LHCN-M2 (cell line): ENCODE results near the gene EPC1. TPM values are rescaled to one million over a fixed set of nuclear protein-coding genes. Genes with fewer than 3 reads are reported as not detected.
"Not testable (repeated sequence)": the region's sequence is repeated elsewhere in the genome, so short reads cannot be mapped to it uniquely, and the experiment has no call there.

Experiments used
- DNase-seq: peaks from one replicate; pipeline ENCODE4 v3.0.0-alpha.2; 2012; ENCODE audit warnings: low read depth
- polyA plus RNA-seq: library from polyadenylated mRNA; unstranded; fragments of >200 nt; gene quantifications from one replicate; pipeline ENCODE4 v1.2.1, GENCODE V29; 2012; ENCODE audit warnings: missing spikeins
- total RNA-seq: library from RNA; depleted of rRNA; stranded (reverse); fragments of >200 nt; gene quantifications from 2 replicates; pipeline ENCODE4 v1.2.3, GENCODE V29; 2014; rRNA removed

EPC1 gene
- total RNA-seq, result 14.9 and 23.0 TPM in 2 replicates
- 7.8 TPM for polyA plus RNA-seq

GRCh38 chr10:32346551-32347362 is at the start of gene EPC1:
EPC1 (minus strand) TSS chr10:32347158; CDS start chr10:32346915, 243 bp downstream.
- peak; percentile 85 for DNase-seq

GRCh38 chr10:32393911-32394310 is 47.0 kb upstream of the EPC1 start:
- no peak for DNase-seq

GRCh38 chr10:32392284-32392683 is 45.3 kb upstream of the EPC1 start:
- DNase-seq, result not testable (repeated sequence)

- no peak for DNase-seq
Measured at GRCh38 chr10:32390193-32390592, 43.2 kb upstream of the EPC1 start.

GRCh38 chr10:32388258-32389027 is 41.5 kb upstream of the EPC1 start:
- DNase-seq, result no peak

GRCh38 chr10:32386623-32387260 is 39.8 kb upstream of the EPC1 start:
- peak; percentile 18 for DNase-seq

GRCh38 chr10:32384171-32384570 is 37.2 kb upstream of the EPC1 start:
- DNase-seq, result no peak

- DNase-seq, result no peak
Measured at GRCh38 chr10:32381165-32381564, 34.2 kb upstream of the EPC1 start.

GRCh38 chr10:32379950-32380551 is 33.1 kb upstream of the EPC1 start:
- DNase-seq, result no peak

GRCh38 chr10:32379318-32379949 is 32.5 kb upstream of the EPC1 start:
- DNase-seq, result peak; percentile 75

- DNase-seq, result peak; percentile 91
Measured at GRCh38 chr10:32378363-32379317, 31.7 kb upstream of the EPC1 start.

- peak; percentile 62 for DNase-seq
Measured at GRCh38 chr10:32377458-32378259, 30.7 kb upstream of the EPC1 start.

- DNase-seq, result no peak
Measured at GRCh38 chr10:32376771-32377170, 29.8 kb upstream of the EPC1 start.

- DNase-seq, result no peak
Measured at GRCh38 chr10:32376097-32376496, 29.1 kb upstream of the EPC1 start.

- DNase-seq, result no peak
Measured at GRCh38 chr10:32375631-32376030, 28.7 kb upstream of the EPC1 start.

- no peak for DNase-seq
Measured at GRCh38 chr10:32374605-32375004, 27.6 kb upstream of the EPC1 start.

- no peak for DNase-seq
Measured at GRCh38 chr10:32373496-32373895, 26.5 kb upstream of the EPC1 start.

- no peak for DNase-seq
Measured at GRCh38 chr10:32373031-32373430, 26.1 kb upstream of the EPC1 start.
